ENCODE measurements around the gene CLEC20A. TPM values are rescaled to one million over a fixed set of nuclear protein-coding genes. Genes with fewer than 3 reads are reported as not detected.

Gene CLEC20A
- total and polyA plus RNA-seq, 9 donors, result not detected

- intact Hi-C loops (cut with DNase I), result no loop called here
- Histone ChIP-seq H3K9me3 (no peaks in the 10 kb centered on the region), H3K36me3 (no peaks in the 10 kb centered on the region), H3K4me3 (no peak overlapping the region), H3K27ac (no peak overlapping the region), H3K27me3 (no peaks in the 10 kb centered on the region), H3K4me1 (ENCODE audit: insufficient read depth) (no peaks in the 10 kb centered on the region)
- no peak for DNase-seq
- no peak for TF ChIP-seq POLR2A (IDR thresholded peaks at IDR 0.05)
- TF ChIP-seq CTCF (IDR thresholded peaks at IDR 0.05), result no peak
- no peak for TF ChIP-seq EP300 (IDR thresholded peaks at IDR 0.05)
- 95 to 97% (median 97%) methylated on average over 2 of the region's 2 CpGs for WGBS, 3 donors
Observed at GRCh38 chr1:178436899-178437298, 59.9 kb downstream of the CLEC20A start.

- H3K27me3 ChIP-seq, result no peaks in the 10 kb centered on the region
- DNase-seq, result no peak
- no peak for TF ChIP-seq EP300 (IDR thresholded peaks at IDR 0.05)
- no peak for TF ChIP-seq POLR2A (IDR thresholded peaks at IDR 0.05)
- no peak for TF ChIP-seq CTCF (IDR thresholded peaks at IDR 0.05)
- H3K27ac ChIP-seq, result no peak overlapping the region
- no peaks in the 10 kb centered on the region for H3K36me3 ChIP-seq
- H3K4me1 ChIP-seq (ENCODE audit: insufficient read depth), result no peaks in the 10 kb centered on the region
- intact Hi-C loops (cut with DNase I), result no loop called here
- no peaks in the 10 kb centered on the region for H3K9me3 ChIP-seq
- no peak overlapping the region for H3K4me3 ChIP-seq
Observed at GRCh38 chr1:178434899-178435435, 61.8 kb downstream of the CLEC20A start.

- 42 to 55% (median 42%) methylated on average over 1 of the region's 1 CpG for WGBS, 3 donors
- intact Hi-C loops (cut with DNase I), result no loop called here
- no peaks in the 10 kb centered on the region for H3K4me1 ChIP-seq (ENCODE audit: insufficient read depth)
Observed at GRCh38 chr1:178434360-178434759, 62.4 kb downstream of the CLEC20A start.

More at GRCh38 chr1:178434360-178434759, 62.4 kb downstream of the CLEC20A start:
- TF ChIP-seq CTCF (IDR thresholded peaks at IDR 0.05), result no peak
- no peak for TF ChIP-seq EP300 (IDR thresholded peaks at IDR 0.05)
- no peak for TF ChIP-seq POLR2A (IDR thresholded peaks at IDR 0.05)
- H3K27me3 ChIP-seq, result no peaks in the 10 kb centered on the region
- no peaks in the 10 kb centered on the region for H3K9me3 ChIP-seq
- no peak overlapping the region for H3K4me3 ChIP-seq
- no peak overlapping the region for H3K27ac ChIP-seq
- DNase-seq, result no peak
- H3K36me3 ChIP-seq, result no peaks in the 10 kb centered on the region

Small RNAs within 50 kb of the gene (small RNA-seq; reads per million reads assigned to genes)
- not detected for gene RF00017

Other genes with a start within 250 kb of the CLEC20A start
- gene TEX35, start 16.1 kb upstream of the CLEC20A start, total RNA-seq, result not detected
- not detected for gene TEX35, start 16.1 kb upstream of the CLEC20A start, polyA plus RNA-seq
- gene RALGPS2, start 228.3 kb upstream of the CLEC20A start, total RNA-seq, result 10 to 100 TPM; 14.4 to 43.4 (median 26.4) TPM
- gene RALGPS2, start 228.3 kb upstream of the CLEC20A start, polyA plus RNA-seq, result 1 to 10 TPM; 6.4 to 9.7 TPM

Measured in ovary (tissue), 9 donors.